ENCODE measurements around the gene ARFRP1. TPM values are rescaled to one million over a fixed set of nuclear protein-coding genes. Genes with fewer than 3 reads are reported as not detected.
A peak's percentile ranks its signal among the peaks of the same experiment; 100 is the strongest.

Gene ARFRP1
- total and polyA plus RNA-seq, 2 of the 13 experiments (the other 11 are each of a cell fraction or from before 2014, with no cell fraction given) = 32.0 to 51.1 TPM

- TF ChIP-seq RBM39 (IDR thresholded peaks at IDR 0.05; ENCODE audit: low read depth, low read length, poor library complexity, severe bottlenecking) = peak; percentile 66
- no peak for TF ChIP-seq ZNF598 (CRISPR knock-in tag; IDR thresholded peaks at IDR 0.05; ENCODE audit: borderline replicate concordance)
- TF ChIP-seq ZBTB20 (CRISPR knock-in tag; IDR thresholded peaks at IDR 0.05; ENCODE audit: borderline replicate concordance, low read depth) = no peak; the same call in 1 of the 2 replicates
- no peak for TF ChIP-seq ZNF780A (CRISPR knock-in tag; IDR thresholded peaks at IDR 0.05)
- TF ChIP-seq SMC3 (IDR thresholded peaks at IDR 0.05; ENCODE audit: low read length) = no peak
- TF ChIP-seq ZMAT5 (CRISPR knock-in tag; IDR thresholded peaks at IDR 0.05; ENCODE audit: borderline replicate concordance, low read depth) = no peak
- TF ChIP-seq HOXA7 (CRISPR knock-in tag; IDR thresholded peaks at IDR 0.05) = no peak
- TF ChIP-seq PATZ1 (CRISPR knock-in tag; IDR thresholded peaks at IDR 0.05) = peak; percentile 86
- no peak for TF ChIP-seq SNAPC4 (CRISPR knock-in tag; IDR thresholded peaks at IDR 0.05)
- peak; percentile 96 for TF ChIP-seq GMEB2 (CRISPR knock-in tag; IDR thresholded peaks at IDR 0.05; ENCODE audit: low read depth)
- no peak for TF ChIP-seq LCORL (IDR thresholded peaks at IDR 0.05)
- TF ChIP-seq LCORL (CRISPR knock-in tag; IDR thresholded peaks at IDR 0.05) = peak; percentile 68
- TF ChIP-seq NFYB (CRISPR knock-in tag; IDR thresholded peaks at IDR 0.05) = peak; percentile 68
- peak; percentile 97 for TF ChIP-seq THAP8 (CRISPR knock-in tag; IDR thresholded peaks at IDR 0.05; ENCODE audit: borderline replicate concordance)
- peak; percentile 73 for TF ChIP-seq ZNF772 (CRISPR knock-in tag; IDR thresholded peaks at IDR 0.05)
Measured at GRCh38 chr20:63707558-63708300, at the start of gene ARFRP1, which contains the start of gene ZGPAT (continued).
